Left ventricle myocardium inferior (tissue), 1 donor: ENCODE results near the gene MOV10L1. TPM values are rescaled to one million over a fixed set of nuclear protein-coding genes. Genes with fewer than 3 reads are reported as not detected.
A peak's percentile ranks its signal among the peaks of the same experiment; 100 is the strongest.

Experiments
- DNase-seq: peaks from one replicate; pipeline ENCODE4 v3.0.0-alpha.2; 2020
- H3K27ac ChIP-seq: fragments of 200-600 bp; replicated peaks from 2 replicates; pipeline ENCODE4 v1.8.0; 2021
- H3K27me3 ChIP-seq: fragments of 200-600 bp; 2 replicates; pipeline ENCODE4 v1.8.0; 2021; ENCODE audit warnings: low read depth
- H3K36me3 ChIP-seq: fragments of 200-600 bp; 2 replicates; pipeline ENCODE4 v1.8.0; 2021
- H3K4me1 ChIP-seq: fragments of 200-600 bp; 2 replicates; pipeline ENCODE4 v1.8.0; 2021
- H3K4me3 ChIP-seq: fragments of 200-600 bp; 2 replicates; pipeline ENCODE4 v1.8.0; 2021; ENCODE audit warnings: mild to moderate bottlenecking, moderate library complexity
- H3K9me3 ChIP-seq: fragments of 200-600 bp; replicated peaks from 2 replicates; pipeline ENCODE4 v1.8.0; 2021
- CTCF ChIP-seq: fragments of 200-600 bp; IDR thresholded peaks from 2 replicates; pipeline ENCODE4 v1.8.0; 2021; ENCODE audit warnings: antibody characterized with exemption, mild to moderate bottlenecking, borderline replicate concordance
- intact Hi-C: fragments of 100-400 bp; cut with micrococcal nuclease; formaldehyde crosslinking; loops from one replicate; pipeline ENCODE4 v1.11.0; 2022
- total RNA-seq: library from RNA; stranded (reverse); fragmentation: NEBNext Ultra II Directional; extraction: Animal tissue kit (Norgen Biotek cat#: 25700); gene quantifications from one replicate; pipeline ENCODE4 v1.2.1, GENCODE V29; 2021
- donor health status: DM: no; HTN: yes; CAD: no; lungs with severe emphysema.

MOV10L1 gene
- total RNA-seq, 1 donor from 2014 or later, result 0.49 TPM

GRCh38 chr22:50207383-50208140, 117.8 kb downstream of the MOV10L1 start:
- Histone ChIP-seq H3K4me1 (peaks cover 58% of the 10 kb centered on the region), H3K27me3 (no peaks in the 10 kb centered on the region), H3K27ac (peak overlapping the region; percentile 85), H3K36me3 (peaks cover 71% of the 10 kb centered on the region), H3K9me3 (no peaks in the 10 kb centered on the region), H3K4me3 (no peak overlapping the region)
- intact Hi-C loops, result loop anchor here (10.0 kb wide), 1 partner anchor 53 kb away; no protein-coding TSS in a partner anchor
- no peak for TF ChIP-seq CTCF
- no peak for DNase-seq

- Histone ChIP-seq H3K4me3 (no peak overlapping the region), H3K36me3 (peaks cover 74% of the 10 kb centered on the region), H3K27ac (no peak overlapping the region), H3K9me3 (no peaks in the 10 kb centered on the region), H3K4me1 (peaks cover 49% of the 10 kb centered on the region), H3K27me3 (no peaks in the 10 kb centered on the region)
- no peak for TF ChIP-seq CTCF
- intact Hi-C loops, result loop anchor here (10.0 kb wide), 1 partner anchor 54 kb away; no protein-coding TSS in a partner anchor
- no peak for DNase-seq
Measured at GRCh38 chr22:50208430-50208938, 118.7 kb downstream of the MOV10L1 start.

- no peak for DNase-seq
- Histone ChIP-seq H3K4me1 (peaks cover 45% of the 10 kb centered on the region), H3K36me3 (peaks cover 78% of the 10 kb centered on the region)
Measured at GRCh38 chr22:50208939-50209892, 119.4 kb downstream of the MOV10L1 start.

GRCh38 chr22:50209893-50210292, 120.1 kb downstream of the MOV10L1 start:
- intact Hi-C loops, result loop anchor here (10.0 kb wide), 1 partner anchor 55 kb away; no protein-coding TSS in a partner anchor
- H3K9me3 ChIP-seq, result no peaks in the 10 kb centered on the region
- H3K4me1 ChIP-seq, result peaks cover 43% of the 10 kb centered on the region
- H3K27ac ChIP-seq, result no peak overlapping the region
- TF ChIP-seq CTCF, result peak; percentile 90
- DNase-seq, result peak; percentile 59
- H3K4me3 ChIP-seq, result no peak overlapping the region
- no peaks in the 10 kb centered on the region for H3K27me3 ChIP-seq
- H3K36me3 ChIP-seq, result peaks cover 84% of the 10 kb centered on the region

More at GRCh38 chr22:50208939-50209892, 119.4 kb downstream of the MOV10L1 start:
- intact Hi-C loops, result loop anchor here (10.0 kb wide), 1 partner anchor 54 kb away; no protein-coding TSS in a partner anchor
- Histone ChIP-seq H3K4me3 (no peak overlapping the region), H3K27me3 (no peaks in the 10 kb centered on the region), H3K9me3 (no peaks in the 10 kb centered on the region), H3K27ac (no peak overlapping the region)
- TF ChIP-seq CTCF, result no peak
